ENCODE results near the gene HOXC5. TPM values are rescaled to one million over a fixed set of nuclear protein-coding genes. Genes with fewer than 3 reads are reported as not detected.
"Not testable (repeated sequence)": the region's sequence is repeated elsewhere in the genome, so short reads cannot be mapped to it uniquely, and the experiment has no call there.

HOXC5 gene
- total RNA-seq, 2 experiments from 2014 or later = not detected

- DNase-seq = peak; percentile 39
- CTCF ChIA-PET; POLR2A ChIA-PET; H3K36me3 Mint-ChIP-seq (ENCODE audit: low read depth); H3K9me3 Mint-ChIP-seq (ENCODE audit: low read depth); H3K27me3 Mint-ChIP-seq; ATAC-seq: not testable (repeated sequence)
- peaks cover 20% of the 10 kb centered on the region for H3K4me1 Mint-ChIP-seq
- intact Hi-C loops (cut with DNase I, micrococcal nuclease) = loop anchor here in 1 of 2 experiments (5.0 kb wide), 1 partner anchor 106 kb away; the partner anchor contains the start of gene SMUG1
- H3K4me3 Mint-ChIP-seq = peak overlapping the region; percentile 74
- H3K27ac Mint-ChIP-seq = peak overlapping the region; percentile 84
Observed at GRCh38 chr12:54081581-54082396, 48.9 kb downstream of the HOXC5 start.

GRCh38 chr12:54082397-54082892 lies 49.6 kb downstream of the HOXC5 start:
- H3K36me3 Mint-ChIP-seq (ENCODE audit: low read depth) = no peaks in the 10 kb centered on the region
- peaks cover 8% of the 10 kb centered on the region for H3K27me3 Mint-ChIP-seq
- peaks cover 20% of the 10 kb centered on the region for H3K4me1 Mint-ChIP-seq
- H3K9me3 Mint-ChIP-seq (ENCODE audit: low read depth) = no peaks in the 10 kb centered on the region
- ChIA-PET POLR2A (no interaction called here), CTCF (no interaction called here)
- intact Hi-C loops (cut with DNase I, micrococcal nuclease) = loop anchor here in 1 of 2 experiments (5.0 kb wide), 1 partner anchor 105 kb away; the partner anchor contains the start of gene SMUG1
- ATAC-seq = no peak
- peak overlapping the region; percentile 74 for H3K4me3 Mint-ChIP-seq
- DNase-seq = peak; percentile 66
- no peak overlapping the region for H3K27ac Mint-ChIP-seq

Small RNA genes lying within 50 kb of the gene (microRNA-seq; reads per million reads assigned to microRNA genes)
- gene MIR196A2 (ENCODE audit: borderline replicate concordance) (not detected), gene MIR615 (ENCODE audit: borderline replicate concordance) (not detected)

Other genes with a start within 250 kb of the HOXC5 start
- not detected for gene HOXC13, start 94.2 kb upstream of the HOXC5 start, total RNA-seq
- gene HOXC12, start 78.1 kb upstream of the HOXC5 start, total RNA-seq = not detected
- gene HOXC11, start 59.9 kb upstream of the HOXC5 start, total RNA-seq = not detected
- not detected for gene HOTAIR, start 58.1 kb upstream of the HOXC5 start, total RNA-seq
- not detected for gene HOXC10, start 47.9 kb upstream of the HOXC5 start, total RNA-seq
- gene HOXC9, start 32.9 kb upstream of the HOXC5 start, total RNA-seq = not detected
- not detected for gene HOXC8, start 24.1 kb upstream of the HOXC5 start, total RNA-seq
- gene HOXC6, start 4.6 kb upstream of the HOXC5 start, total RNA-seq = not detected
- not detected for gene HOXC4, start 20.8 kb downstream of the HOXC5 start, total RNA-seq
- 10 to 100 TPM; 19.5 to 28.5 TPM for gene SMUG1, start 155.9 kb downstream of the HOXC5 start, total RNA-seq
- gene CBX5, start 247.1 kb downstream of the HOXC5 start, total RNA-seq = 100 to 1,000 TPM; 140 to 146 TPM
- gene HNRNPA1, start 247.7 kb downstream of the HOXC5 start, total RNA-seq = 1,000 to 10,000 TPM; 1,642 to 2,308 TPM

All from activated CD4-positive, alpha-beta T cell treated with anti-CD3 and anti-CD28 coated beads for 36 hours (primary cell).